ENCODE results near the gene ANXA2.
"Not testable (repeated sequence)": the region's sequence is repeated elsewhere in the genome, so short reads cannot be mapped to it uniquely, and the experiment has no call there.

ANXA2 gene

GRCh38 chr15:60397772-60398445 lies at the start of gene ANXA2:
Gene ANXA2, minus strand, starts transcription at chr15:60397986. Its CDS starts 11,911 bp downstream, at chr15:60386075.
- DNase-seq = peak; percentile 34

- DNase-seq = no peak
Measured at GRCh38 chr15:60444289-60444912, 46.6 kb upstream of the ANXA2 start.

- no peak for DNase-seq
Measured at GRCh38 chr15:60442763-60443162, 45.0 kb upstream of the ANXA2 start.

GRCh38 chr15:60442031-60442650 lies 44.4 kb upstream of the ANXA2 start:
- DNase-seq = no peak

- DNase-seq = no peak
Measured at GRCh38 chr15:60441331-60441730, 43.5 kb upstream of the ANXA2 start.

- DNase-seq = no peak
Measured at GRCh38 chr15:60438646-60439045, 40.9 kb upstream of the ANXA2 start.

GRCh38 chr15:60428935-60429334 lies 31.1 kb upstream of the ANXA2 start:
- no peak for DNase-seq

- DNase-seq = no peak
Measured at GRCh38 chr15:60426870-60427508, 29.2 kb upstream of the ANXA2 start.

GRCh38 chr15:60425461-60425860 lies 27.7 kb upstream of the ANXA2 start:
- DNase-seq = no peak

- no peak for DNase-seq
Measured at GRCh38 chr15:60424006-60424405, 26.2 kb upstream of the ANXA2 start.

- no peak for DNase-seq
Measured at GRCh38 chr15:60423537-60423936, 25.8 kb upstream of the ANXA2 start.

- no peak for DNase-seq
Measured at GRCh38 chr15:60421544-60421943, 23.8 kb upstream of the ANXA2 start.

- no peak for DNase-seq
Measured at GRCh38 chr15:60420203-60420716, 22.5 kb upstream of the ANXA2 start.

GRCh38 chr15:60419753-60420152 lies 22.0 kb upstream of the ANXA2 start:
- no peak for DNase-seq

GRCh38 chr15:60418096-60418495 lies 20.3 kb upstream of the ANXA2 start:
- no peak for DNase-seq

- DNase-seq = no peak
Measured at GRCh38 chr15:60417112-60417511, 19.3 kb upstream of the ANXA2 start.

GRCh38 chr15:60416484-60416883 lies 18.7 kb upstream of the ANXA2 start:
- DNase-seq = no peak

- DNase-seq = no peak
Measured at GRCh38 chr15:60414016-60414682, 16.4 kb upstream of the ANXA2 start.

- no peak for DNase-seq
Measured at GRCh38 chr15:60413231-60413824, 15.5 kb upstream of the ANXA2 start.

GRCh38 chr15:60412807-60413206 lies 15.0 kb upstream of the ANXA2 start:
- DNase-seq = not testable (repeated sequence)

GRCh38 chr15:60411774-60412425 lies 14.1 kb upstream of the ANXA2 start:
- no peak for DNase-seq

GRCh38 chr15:60410350-60410749 lies 12.6 kb upstream of the ANXA2 start:
- not testable (repeated sequence) for DNase-seq
